ENCODE results near the gene MKS1.

Gene MKS1

GRCh38 chr17:58219007-58219788 is at the start of gene MKS1:
Gene MKS1 (minus strand): TSS chr17:58219255. CDS start chr17:58219230, 25 bp downstream.
- peak; percentile 81 for DNase-seq

GRCh38 chr17:58268326-58268725 is 49.3 kb upstream of the MKS1 start:
- DNase-seq = no peak

GRCh38 chr17:58267347-58268324 is 48.6 kb upstream of the MKS1 start:
- DNase-seq = no peak

GRCh38 chr17:58265902-58266875 is 47.1 kb upstream of the MKS1 start:
- DNase-seq = no peak

- no peak for DNase-seq
Measured at GRCh38 chr17:58265271-58265670, 46.2 kb upstream of the MKS1 start.

- DNase-seq = no peak
Measured at GRCh38 chr17:58264407-58265103, 45.5 kb upstream of the MKS1 start.

GRCh38 chr17:58263773-58264172 is 44.7 kb upstream of the MKS1 start:
- DNase-seq = no peak

GRCh38 chr17:58262149-58262548 is 43.1 kb upstream of the MKS1 start:
- no peak for DNase-seq

GRCh38 chr17:58254803-58255202 is 35.7 kb upstream of the MKS1 start:
- DNase-seq = no peak

GRCh38 chr17:58253082-58253481 is 34.0 kb upstream of the MKS1 start:
- DNase-seq = no peak

GRCh38 chr17:58252141-58252540 is 33.1 kb upstream of the MKS1 start:
- DNase-seq = no peak

- no peak for DNase-seq
Measured at GRCh38 chr17:58250344-58251011, 31.4 kb upstream of the MKS1 start.

- DNase-seq = peak; percentile 36
Measured at GRCh38 chr17:58249270-58250133, 30.4 kb upstream of the MKS1 start.

- no peak for DNase-seq
Measured at GRCh38 chr17:58248955-58249269, 29.9 kb upstream of the MKS1 start.

- no peak for DNase-seq
Measured at GRCh38 chr17:58247511-58248363, 28.7 kb upstream of the MKS1 start.

- no peak for DNase-seq
Measured at GRCh38 chr17:58246781-58247180, 27.7 kb upstream of the MKS1 start.

- no peak for DNase-seq
Measured at GRCh38 chr17:58246104-58246740, 27.2 kb upstream of the MKS1 start.

GRCh38 chr17:58245428-58246103 is 26.5 kb upstream of the MKS1 start:
- no peak for DNase-seq
